Muscle of leg (tissue), 11 donors: ENCODE measurements around the gene MASP2. TPM values are rescaled to one million over a fixed set of nuclear protein-coding genes. Genes with fewer than 3 reads are reported as not detected.
A peak's percentile ranks its signal among the peaks of the same experiment; 100 is the strongest.
"Not testable (repeated sequence)": the region's sequence is repeated elsewhere in the genome, so short reads cannot be mapped to it uniquely, and the experiment has no call there.

Experiments
- DNase-seq: peaks from one replicate; pipeline ENCODE4 v3.0.0; 2013
- H3K27ac ChIP-seq: one replicate; pipeline ENCODE4 v1.5.1; 2013; ENCODE audit warnings: mild to moderate bottlenecking, low read length, control low read depth
- H3K27me3 ChIP-seq: one replicate; pipeline ENCODE4 v1.6.1; 2013; ENCODE audit warnings: low read length; ENCODE audit not compliant: control insufficient read depth, insufficient read depth
- H3K36me3 ChIP-seq: one replicate; pipeline ENCODE4 v1.6.1; 2013; ENCODE audit warnings: low read length; ENCODE audit not compliant: control insufficient read depth, insufficient read depth
- H3K4me1 ChIP-seq: one replicate; pipeline ENCODE4 v1.6.1; 2013; ENCODE audit warnings: low read length; ENCODE audit not compliant: control insufficient read depth, insufficient read depth
- H3K4me3 ChIP-seq: one replicate; pipeline ENCODE4 v1.5.1; 2013; ENCODE audit warnings: low read length, control low read depth
- H3K9me3 ChIP-seq: replicated peaks from 2 replicates; pipeline ENCODE4 v1.6.1; 2013; ENCODE audit warnings: low read depth, low read length; ENCODE audit not compliant: control insufficient read depth
- WGBS: methylation state at CpG from one replicate; pipeline ENCODE4 v1.1.5; 2013; ENCODE audit warnings: missing lambda C conversion rate; ENCODE audit not compliant: insufficient coverage; 5-methylcytosine and 5-hydroxymethylcytosine counted together
- polyA plus RNA-seq, 8 donors: library from polyadenylated mRNA; unstranded; fragments of 120-200 nt; gene quantifications; one replicate each; pipeline versions ENCODE4 v1.2.1 to v1.2.3, GENCODE V29; 2013; ENCODE audit warnings: inconsistent platforms in 1 of 8, low replicate concordance in 1 of 8; ENCODE audit not compliant: insufficient read length in 8 of 8, insufficient read depth in 1 of 8
- total RNA-seq: library from RNA; stranded (reverse); fragments of 120-200 nt; gene quantifications from one replicate; pipeline ENCODE4 v1.2.4, GENCODE V29; 2013

Gene MASP2
- total and polyA plus RNA-seq, 9 donors: 1.1 to 6.9 (median 2.6) TPM; not detected in 1

GRCh38 chr1:11046270-11046566, 821 bp downstream of the MASP2 start:
- Histone ChIP-seq H3K4me3 (no peak overlapping the region), H3K4me1 (peaks cover 12% of the 10 kb centered on the region), H3K9me3 (no peaks in the 10 kb centered on the region), H3K27ac (no peak overlapping the region), H3K36me3 (no peaks in the 10 kb centered on the region), H3K27me3 (no peaks in the 10 kb centered on the region)
- WGBS: 81% methylated on average over 7 of the region's 8 CpGs
- peak; percentile 40 for DNase-seq

- no peaks in the 10 kb centered on the region for H3K9me3 ChIP-seq
- H3K27ac ChIP-seq: no peak overlapping the region
- WGBS: 31% methylated on average over 26 of the region's 32 CpGs
- DNase-seq: no peak
- H3K27me3 ChIP-seq: no peaks in the 10 kb centered on the region
- H3K4me3 ChIP-seq: no peak overlapping the region
- H3K36me3 ChIP-seq: no peaks in the 10 kb centered on the region
- peaks cover 12% of the 10 kb centered on the region for H3K4me1 ChIP-seq
Measured at GRCh38 chr1:11045428-11046269, 1.4 kb downstream of the MASP2 start.

- DNase-seq: no peak
- no peak overlapping the region for H3K4me3 ChIP-seq
- WGBS: 80% methylated on average over 15 of the region's 16 CpGs
- peaks cover 12% of the 10 kb centered on the region for H3K4me1 ChIP-seq
- no peaks in the 10 kb centered on the region for H3K27me3 ChIP-seq
- no peaks in the 10 kb centered on the region for H3K9me3 ChIP-seq
- H3K36me3 ChIP-seq: no peaks in the 10 kb centered on the region
- no peak overlapping the region for H3K27ac ChIP-seq
Measured at GRCh38 chr1:11044849-11045427, 2.1 kb downstream of the MASP2 start.

- Histone ChIP-seq H3K36me3 (no peaks in the 10 kb centered on the region), H3K4me1 (peaks cover 12% of the 10 kb centered on the region), H3K27ac (no peak overlapping the region), H3K4me3 (no peak overlapping the region), H3K27me3 (no peaks in the 10 kb centered on the region), H3K9me3 (no peaks in the 10 kb centered on the region)
- WGBS: 56% methylated on average over 8 of the region's 16 CpGs
- no peak for DNase-seq
Measured at GRCh38 chr1:11044086-11044848, 2.8 kb downstream of the MASP2 start.

- H3K9me3 ChIP-seq: no peaks in the 10 kb centered on the region
- 61% methylated on average over 6 of the region's 19 CpGs for WGBS
- H3K27ac ChIP-seq: no peak overlapping the region
- H3K27me3 ChIP-seq: no peaks in the 10 kb centered on the region
- H3K36me3 ChIP-seq: no peaks in the 10 kb centered on the region
- H3K4me3 ChIP-seq: no peak overlapping the region
- DNase-seq: no peak
- peaks cover 16% of the 10 kb centered on the region for H3K4me1 ChIP-seq
Measured at GRCh38 chr1:11042995-11043874, 3.8 kb downstream of the MASP2 start.

GRCh38 chr1:11042065-11042464, 5.0 kb downstream of the MASP2 start:
- Histone ChIP-seq H3K4me3 (no peak overlapping the region), H3K27me3 (no peaks in the 10 kb centered on the region), H3K4me1 (peaks cover 20% of the 10 kb centered on the region), H3K9me3 (no peaks in the 10 kb centered on the region), H3K27ac (no peak overlapping the region), H3K36me3 (no peaks in the 10 kb centered on the region)
- DNase-seq: no peak
- 76% methylated on average over 3 of the region's 3 CpGs for WGBS

GRCh38 chr1:11041048-11041447, 6.0 kb downstream of the MASP2 start:
- peaks cover 16% of the 10 kb centered on the region for H3K4me1 ChIP-seq

GRCh38 chr1:11040105-11040429, 7.0 kb downstream of the MASP2 start:
- not testable (repeated sequence) for H3K9me3 ChIP-seq, DNase-seq, H3K27me3 ChIP-seq, H3K4me3 ChIP-seq, H3K27ac ChIP-seq, H3K4me1 ChIP-seq, H3K36me3 ChIP-seq
- 67% methylated on average over 1 of the region's 7 CpGs for WGBS

More at GRCh38 chr1:11041048-11041447, 6.0 kb downstream of the MASP2 start:
- no peaks in the 10 kb centered on the region for H3K9me3 ChIP-seq
- DNase-seq: no peak
- no peak overlapping the region for H3K4me3 ChIP-seq
- no peaks in the 10 kb centered on the region for H3K36me3 ChIP-seq
- no peak overlapping the region for H3K27ac ChIP-seq
- no peaks in the 10 kb centered on the region for H3K27me3 ChIP-seq

- DNase-seq: no peak
- no peak overlapping the region for H3K4me3 ChIP-seq
- H3K27me3 ChIP-seq: no peaks in the 10 kb centered on the region
- H3K27ac ChIP-seq: no peak overlapping the region
- peaks cover 8% of the 10 kb centered on the region for H3K4me1 ChIP-seq
- 65% methylated on average over 2 of the region's 2 CpGs for WGBS
- no peaks in the 10 kb centered on the region for H3K9me3 ChIP-seq
- H3K36me3 ChIP-seq: no peaks in the 10 kb centered on the region
Measured at GRCh38 chr1:11039351-11040104, 7.5 kb downstream of the MASP2 start.
